Astrocyte of the cerebellum (primary cell): ENCODE results near the gene SASH1.

Source experiments
- DNase-seq: peaks from one replicate; pipeline ENCODE4 v3.0.0-alpha.2; 2011; ENCODE audit warnings: low read depth
- H3K4me3 ChIP-seq: 2 replicates; pipeline ENCODE4 v1.5.1; 2011; ENCODE audit warnings: mild to moderate bottlenecking, low read depth, low read length, moderate library complexity
- in situ Hi-C: cut with HindIII; loops from 2 replicates; pipeline ENCODE4 v1.10.0; 2017; ENCODE audit warnings: low sequenced_read_pairs
- TF ChIP-seq, protein P1 (sequence below): IDR thresholded peaks from 2 replicates; pipeline ENCODE4 v1.5.1; 2012; ENCODE audit warnings: low read length, low read depth, moderate library complexity, mild to moderate bottlenecking; ENCODE audit errors: missing control alignments

Gene SASH1

DNA sequence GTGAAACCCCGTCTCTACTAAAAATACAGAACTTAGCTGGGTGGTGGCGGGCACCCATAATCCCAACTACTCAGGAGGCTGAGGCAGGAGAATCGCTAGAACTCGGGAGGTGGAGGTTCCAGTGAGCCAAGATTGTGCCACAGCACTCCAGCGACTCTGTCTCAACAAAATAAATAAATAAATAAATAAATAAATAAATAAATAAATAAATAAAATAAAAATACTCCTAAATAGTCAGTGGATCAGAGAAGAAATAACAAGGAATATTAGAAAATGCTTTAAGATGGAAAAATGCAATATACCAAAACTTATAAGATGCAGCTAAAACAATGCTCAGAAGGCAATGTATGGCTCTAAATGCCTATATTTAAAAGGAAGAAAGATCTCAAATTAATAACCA lies 39.0 kb upstream of the SASH1 start:
- TF ChIP-seq, protein P1, sequence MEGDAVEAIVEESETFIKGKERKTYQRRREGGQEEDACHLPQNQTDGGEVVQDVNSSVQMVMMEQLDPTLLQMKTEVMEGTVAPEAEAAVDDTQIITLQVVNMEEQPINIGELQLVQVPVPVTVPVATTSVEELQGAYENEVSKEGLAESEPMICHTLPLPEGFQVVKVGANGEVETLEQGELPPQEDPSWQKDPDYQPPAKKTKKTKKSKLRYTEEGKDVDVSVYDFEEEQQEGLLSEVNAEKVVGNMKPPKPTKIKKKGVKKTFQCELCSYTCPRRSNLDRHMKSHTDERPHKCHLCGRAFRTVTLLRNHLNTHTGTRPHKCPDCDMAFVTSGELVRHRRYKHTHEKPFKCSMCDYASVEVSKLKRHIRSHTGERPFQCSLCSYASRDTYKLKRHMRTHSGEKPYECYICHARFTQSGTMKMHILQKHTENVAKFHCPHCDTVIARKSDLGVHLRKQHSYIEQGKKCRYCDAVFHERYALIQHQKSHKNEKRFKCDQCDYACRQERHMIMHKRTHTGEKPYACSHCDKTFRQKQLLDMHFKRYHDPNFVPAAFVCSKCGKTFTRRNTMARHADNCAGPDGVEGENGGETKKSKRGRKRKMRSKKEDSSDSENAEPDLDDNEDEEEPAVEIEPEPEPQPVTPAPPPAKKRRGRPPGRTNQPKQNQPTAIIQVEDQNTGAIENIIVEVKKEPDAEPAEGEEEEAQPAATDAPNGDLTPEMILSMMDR = no peak
- in situ Hi-C loops = no loop called here
- no peak for DNase-seq
- H3K4me3 ChIP-seq = no peak overlapping the region

DNA sequence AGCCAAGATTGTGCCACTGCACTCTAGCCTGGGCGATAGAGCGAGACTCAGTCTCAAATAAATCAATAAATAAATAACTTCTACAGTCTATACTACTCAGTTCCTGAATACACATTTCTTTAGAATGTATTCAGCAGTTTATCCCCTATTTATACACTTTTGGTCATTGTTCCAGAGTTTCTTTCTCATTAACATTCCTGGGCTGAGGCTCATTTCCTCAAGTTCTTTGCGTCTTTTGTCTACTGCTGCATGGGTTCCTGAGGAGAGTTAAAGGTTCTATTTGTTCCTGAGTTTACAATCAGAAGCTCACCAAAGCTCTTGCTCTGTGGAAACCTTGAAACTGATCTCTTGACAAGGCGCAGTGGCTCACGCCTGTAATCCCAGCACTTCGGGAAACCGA lies 37.7 kb upstream of the SASH1 start:
- H3K4me3 ChIP-seq = no peak overlapping the region
- TF ChIP-seq, protein P1 = no peak
- in situ Hi-C loops = no loop called here
- DNase-seq = peak; percentile 65

DNA sequence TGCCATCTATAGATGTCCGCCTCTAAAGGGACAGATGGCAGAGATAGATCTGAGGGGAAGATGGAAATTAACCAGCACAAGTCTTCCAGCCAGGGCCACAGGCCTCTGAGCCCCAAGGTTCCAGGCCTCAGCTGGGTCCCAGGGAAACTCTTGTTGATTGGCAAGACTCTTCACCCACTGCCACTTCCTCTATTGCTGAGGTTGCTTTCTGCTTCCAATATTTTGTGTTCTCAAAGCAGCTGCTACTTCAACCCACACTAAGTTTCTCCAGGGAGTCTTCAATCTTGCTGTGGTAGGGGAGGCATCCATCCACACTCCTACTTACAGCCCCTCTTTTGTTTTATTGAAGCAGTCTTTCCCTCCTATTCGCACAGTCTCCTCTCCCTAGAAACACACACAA lies 36.4 kb upstream of the SASH1 start:
- TF ChIP-seq, protein P1 = no peak
- H3K4me3 ChIP-seq = no peak overlapping the region
- in situ Hi-C loops = no loop called here
- no peak for DNase-seq

DNA sequence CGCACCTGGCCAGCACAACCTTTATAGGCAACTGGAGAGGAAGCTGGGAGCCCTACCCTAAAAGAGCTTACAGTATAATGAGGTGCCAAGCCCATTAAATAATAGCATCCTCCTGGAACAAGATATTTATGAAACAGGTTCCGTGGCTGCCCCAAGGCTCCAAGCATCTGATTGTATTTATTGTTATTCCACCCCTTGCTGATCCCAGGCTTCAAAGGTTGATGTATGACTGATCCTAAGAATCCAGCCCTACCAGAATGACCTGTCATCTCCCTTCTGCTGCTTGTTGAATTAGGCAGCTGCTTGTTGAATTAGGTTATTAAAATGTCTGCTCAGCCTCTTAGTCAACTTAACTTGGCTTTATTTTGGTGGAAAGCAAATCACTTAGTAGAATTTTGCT lies 35.2 kb upstream of the SASH1 start:
- TF ChIP-seq, protein P1 = no peak
- H3K4me3 ChIP-seq = no peak overlapping the region
- in situ Hi-C loops = no loop called here
- DNase-seq = no peak

DNA sequence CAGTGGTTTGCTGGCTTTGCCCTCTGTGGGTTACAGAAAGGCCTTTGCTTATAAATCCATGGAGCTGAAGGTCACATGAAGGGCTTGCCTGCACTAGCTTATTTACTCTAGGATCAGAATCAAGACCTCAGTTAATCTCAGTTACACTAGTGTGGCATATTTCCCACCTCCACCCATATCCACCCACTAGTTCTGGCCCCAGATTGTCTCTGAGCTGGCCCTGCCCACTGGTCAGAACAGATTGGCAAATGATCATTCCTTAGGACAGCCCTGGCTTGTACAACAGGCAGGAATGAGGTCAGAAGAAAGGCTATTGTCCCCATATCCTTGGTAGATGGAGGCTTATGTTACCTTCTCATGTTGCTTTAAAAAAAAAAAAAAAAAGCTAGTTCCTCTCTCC lies 33.3 kb upstream of the SASH1 start:
- in situ Hi-C loops = no loop called here
- no peak for DNase-seq
- H3K4me3 ChIP-seq = no peak overlapping the region
- TF ChIP-seq, protein P1 = no peak

DNA sequence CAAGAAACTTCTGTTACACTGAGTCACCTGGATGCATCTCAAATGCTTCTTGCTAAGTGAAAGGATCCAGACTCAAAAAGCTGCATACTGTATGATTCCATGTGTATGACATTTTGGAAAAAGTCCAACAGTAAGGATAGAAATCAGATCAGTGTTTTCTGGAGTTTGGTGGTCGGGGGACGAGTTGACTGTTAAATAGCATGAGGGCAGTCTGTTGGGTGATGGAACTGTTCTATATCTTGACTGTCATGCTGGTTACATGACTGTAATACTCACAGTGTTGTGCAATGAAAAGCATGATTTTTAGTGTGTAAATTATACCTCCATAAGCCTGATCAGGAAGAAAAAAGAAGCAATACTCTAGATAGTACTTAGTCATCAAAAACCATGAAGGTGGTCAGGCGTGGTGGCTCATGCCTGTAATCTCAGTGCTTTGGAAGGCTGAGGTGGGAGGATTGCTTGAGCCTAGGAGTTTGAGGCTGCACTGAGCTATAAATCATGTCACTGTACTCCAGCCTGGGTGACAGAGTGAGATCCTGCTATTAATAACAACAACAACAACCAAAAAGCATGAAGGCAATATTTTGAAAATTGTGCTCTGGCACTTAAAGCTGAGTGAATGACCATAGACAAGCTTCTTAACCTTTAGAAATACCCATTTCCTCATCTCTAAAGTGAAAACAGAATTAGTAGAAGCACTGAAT lies 30.5 kb upstream of the SASH1 start:
- no peak for DNase-seq
- no peak overlapping the region for H3K4me3 ChIP-seq
- in situ Hi-C loops = loop anchor here (5.0 kb wide), 1 partner anchor 40 kb away; no protein-coding TSS in a partner anchor
- TF ChIP-seq, protein P1 = no peak
